Esophagus (tissue), 2 donors: Measurements from ENCODE around the gene CFB. TPM values are rescaled to one million over a fixed set of nuclear protein-coding genes. Genes with fewer than 3 reads are reported as not detected.

ENCODE experiments used
- H3K27ac ChIP-seq, 2 donors: one replicate each; pipeline ENCODE4 v1.5.1; 2013; ENCODE audit warnings: low read depth in 2 of 2, mild to moderate bottlenecking in 2 of 2, inconsistent platforms in 1 of 2, low read length in 1 of 2, moderate library complexity in 1 of 2
- H3K27me3 ChIP-seq, 2 donors: one replicate each; pipeline ENCODE4 v1.6.1; 2013; ENCODE audit warnings: low read length in 2 of 2, control low read depth in 1 of 2, mild to moderate bottlenecking in 1 of 2; ENCODE audit not compliant: insufficient read depth in 2 of 2, control insufficient read depth in 1 of 2
- H3K36me3 ChIP-seq, 2 donors: one replicate each; pipeline ENCODE4 v1.6.1; 2013; ENCODE audit warnings: low read length in 1 of 2; ENCODE audit not compliant: control insufficient read depth in 2 of 2, insufficient read depth in 2 of 2
- H3K4me1 ChIP-seq, 2 donors: one replicate each; pipeline ENCODE4 v1.6.1; 2013; ENCODE audit warnings: low read length in 1 of 2; ENCODE audit not compliant: control insufficient read depth in 2 of 2, insufficient read depth in 2 of 2
- H3K4me3 ChIP-seq, 2 donors: one replicate each; pipeline ENCODE4 v1.5.1; 2013; ENCODE audit warnings: low read length in 2 of 2, mild to moderate bottlenecking in 2 of 2, low read depth in 1 of 2, moderate library complexity in 1 of 2
- H3K9me3 ChIP-seq, 2 donors: one replicate each; pipeline ENCODE4 v1.6.1; 2013; ENCODE audit warnings: mild to moderate bottlenecking in 2 of 2, low read depth in 1 of 2, low read length in 1 of 2, moderate library complexity in 1 of 2; ENCODE audit not compliant: control insufficient read depth in 2 of 2, insufficient read depth in 1 of 2
- WGBS, 2 donors: extraction: QIAGEN DNeasy Blood & Tissue Kit; methylation state at CpG; one replicate each; pipeline ENCODE4 v1.1.7; 2013; 5-methylcytosine and 5-hydroxymethylcytosine counted together
- polyA plus RNA-seq, 2 donors: library from polyadenylated mRNA; stranded (reverse); fragments of 200-250 nt; gene quantifications; one replicate each; pipeline ENCODE4 v1.2.3, GENCODE V29; 2013
- donor health status: healthy with polysubstance abuse.
- donor health status: Bipolar disorder and iron deficiency.

Gene CFB
- polyA plus RNA-seq = 10 to 100 TPM; 15.9 to 19.6 TPM

- WGBS, 2 donors = 18 to 19% methylated on average over 11 of the region's 11 CpGs
- Histone ChIP-seq H3K36me3 (no peaks in the 10 kb centered on the region), H3K27me3 (no peaks in the 10 kb centered on the region), H3K4me3 (peak within 1 kb of the TSS; percentile 10 to 17), H3K4me1 (peaks cover 0 to 20% of the 10 kb centered on the region in 2 donors), H3K9me3 (no peaks in the 10 kb centered on the region), H3K27ac (peak within 1 kb of the TSS; percentile 84 to 94)
These were observed at the start of gene CFB for GRCh38 chr6:31945507-31946369. CFB (plus strand) TSS chr6:31946095; CDS start chr6:31946222, 127 bp downstream.

GRCh38 chr6:31896493-31896855, 49.4 kb upstream of the CFB start:
- Histone ChIP-seq H3K4me1 (peaks cover 3 to 7% of the 10 kb centered on the region in 2 donors), H3K27me3 (no peaks in the 10 kb centered on the region), H3K36me3 (peaks cover 0 to 13% of the 10 kb centered on the region in 2 donors), H3K27ac (peak overlapping the region; percentile 62 to 72), H3K4me3 (peak overlapping the region; percentile 74 to 84), H3K9me3 (no peaks in the 10 kb centered on the region)
- WGBS, 2 donors = 38 to 43% methylated on average over 4 of the region's 4 CpGs

GRCh38 chr6:31896856-31897611, 48.9 kb upstream of the CFB start:
- Histone ChIP-seq H3K4me1 (peaks cover 3 to 7% of the 10 kb centered on the region in 2 donors), H3K9me3 (no peaks in the 10 kb centered on the region), H3K27ac (peak overlapping the region; percentile 62 to 72), H3K4me3 (peak overlapping the region; percentile 74 to 84), H3K27me3 (no peaks in the 10 kb centered on the region), H3K36me3 (peaks cover 0 to 10% of the 10 kb centered on the region in 2 donors)
- 1 to 3% methylated on average over 7 to 60 of the region's 62 CpGs for WGBS, 2 donors

- Histone ChIP-seq H3K9me3 (no peaks in the 10 kb centered on the region), H3K36me3 (peaks cover 0 to 3% of the 10 kb centered on the region in 2 donors), H3K4me1 (peaks cover 3 to 8% of the 10 kb centered on the region in 2 donors), H3K27me3 (no peaks in the 10 kb centered on the region), H3K27ac (peak within 1 kb of the TSS; percentile 83 to 93), H3K4me3 (peak within 1 kb of the TSS; percentile 74 to 84)
- WGBS, 2 donors = 0% methylated on average over 40 to 49 of the region's 49 CpGs
These were observed 48.1 kb upstream of the CFB start, which contains the start of gene EHMT2 for GRCh38 chr6:31897612-31898382. EHMT2 (minus strand) TSS chr6:31897698; CDS start chr6:31897677, 21 bp downstream.

GRCh38 chr6:31898383-31899011, 47.4 kb upstream of the CFB start:
- H3K9me3 ChIP-seq = no peaks in the 10 kb centered on the region
- peaks cover 3 to 8% of the 10 kb centered on the region in 2 donors for H3K4me1 ChIP-seq
- H3K27ac ChIP-seq = peak overlapping the region; percentile 83 to 93
- H3K4me3 ChIP-seq = peak overlapping the region; percentile 74 to 84
- 14 to 15% methylated on average over 8 of the region's 8 CpGs for WGBS, 2 donors
- H3K36me3 ChIP-seq = peaks cover 0 to 3% of the 10 kb centered on the region in 2 donors
- no peaks in the 10 kb centered on the region for H3K27me3 ChIP-seq

GRCh38 chr6:31899215-31899614, 46.7 kb upstream of the CFB start:
- H3K4me1 ChIP-seq = peaks cover 3 to 8% of the 10 kb centered on the region in 2 donors
- WGBS, 2 donors = 59 to 68% methylated on average over 5 of the region's 5 CpGs
- no peak overlapping the region for H3K27ac ChIP-seq

GRCh38 chr6:31899882-31900722, 45.8 kb upstream of the CFB start:
- Histone ChIP-seq H3K36me3 (peaks cover 0 to 3% of the 10 kb centered on the region in 2 donors), H3K4me1 (peaks cover 3 to 8% of the 10 kb centered on the region in 2 donors), H3K27ac (peak overlapping the region in 1 of 2 donors; percentile 40), H3K4me3 (no peak overlapping the region), H3K27me3 (no peaks in the 10 kb centered on the region), H3K9me3 (no peaks in the 10 kb centered on the region)
- 75 to 80% methylated on average over 41 to 49 of the region's 49 CpGs for WGBS, 2 donors

More at GRCh38 chr6:31899215-31899614, 46.7 kb upstream of the CFB start:
- peaks cover 0 to 3% of the 10 kb centered on the region in 2 donors for H3K36me3 ChIP-seq
- no peaks in the 10 kb centered on the region for H3K9me3 ChIP-seq
- no peaks in the 10 kb centered on the region for H3K27me3 ChIP-seq
- no peak overlapping the region for H3K4me3 ChIP-seq

- Histone ChIP-seq H3K4me3 (peak overlapping the region; percentile 58 to 74), H3K9me3 (no peaks in the 10 kb centered on the region), H3K27me3 (no peaks in the 10 kb centered on the region), H3K36me3 (peaks cover 0 to 3% of the 10 kb centered on the region in 2 donors), H3K4me1 (peaks cover 3 to 8% of the 10 kb centered on the region in 2 donors), H3K27ac (peak overlapping the region; percentile 77 to 91)
- WGBS, 2 donors = 27 to 29% methylated on average over 29 of the region's 29 CpGs
These were observed 44.9 kb upstream of the CFB start for GRCh38 chr6:31900917-31901414.
